GM19035 (cell line): Measurements from ENCODE around the gene COX15.
"Not testable (repeated sequence)": the region's sequence is repeated elsewhere in the genome, so short reads cannot be mapped to it uniquely, and the experiment has no call there.

ENCODE experiments used
- ATAC-seq: cut with Tn5 transposase; IDR thresholded peaks from one replicate; pipeline ENCODE4 v1.9.1; 2021; ENCODE audit not compliant: unreplicated experiment

The COX15 gene

DNA sequence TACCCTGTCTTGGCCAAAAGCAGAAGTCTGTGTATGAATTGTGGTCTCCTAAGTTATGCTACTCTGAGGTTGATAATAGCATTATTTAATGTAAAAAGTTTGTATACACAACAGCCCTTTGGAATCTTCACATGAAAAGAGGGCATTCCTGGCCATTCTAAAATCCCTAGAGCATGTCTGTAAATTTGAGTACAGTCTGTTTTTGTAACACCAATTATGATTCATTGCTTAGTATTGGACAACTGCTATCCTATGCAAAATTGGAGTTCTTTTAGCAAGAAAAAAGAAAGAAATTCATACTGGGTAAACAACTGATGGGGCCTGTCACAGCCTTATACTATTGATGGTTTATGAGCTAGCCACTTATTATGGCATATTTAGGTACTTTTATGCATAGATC lies 10.3 kb upstream of the COX15 start:
- ATAC-seq, result no peak

DNA sequence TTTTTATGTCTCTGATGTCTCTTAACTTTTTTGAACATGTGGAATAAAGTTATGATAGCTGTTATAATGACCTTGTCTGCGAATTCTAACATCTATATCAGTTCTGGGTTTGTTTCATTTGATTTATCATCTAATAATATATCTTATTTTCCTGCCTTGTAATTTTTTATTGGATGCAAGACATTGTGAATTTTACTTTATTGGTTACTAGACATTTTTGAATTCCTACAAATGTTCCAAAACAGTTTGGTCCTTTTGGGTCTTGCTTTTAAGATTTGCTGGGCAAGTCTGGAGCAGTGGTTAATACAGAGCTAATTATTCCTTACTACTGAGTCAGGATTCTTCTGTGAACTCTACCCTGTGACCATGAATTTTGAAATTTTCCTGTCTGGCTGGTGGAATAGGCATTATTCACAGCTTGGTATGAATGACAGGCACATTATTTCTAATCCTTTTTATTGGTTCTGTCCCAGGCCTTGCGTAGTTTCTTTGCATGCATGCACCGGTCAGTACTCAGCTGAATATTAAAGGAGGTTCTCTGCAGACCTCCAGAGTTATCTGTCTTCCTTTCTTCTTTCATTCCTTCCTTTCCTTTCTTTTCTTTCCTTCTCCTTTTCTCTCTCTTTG lies 9.1 kb upstream of the COX15 start:
- ATAC-seq, result no peak

DNA sequence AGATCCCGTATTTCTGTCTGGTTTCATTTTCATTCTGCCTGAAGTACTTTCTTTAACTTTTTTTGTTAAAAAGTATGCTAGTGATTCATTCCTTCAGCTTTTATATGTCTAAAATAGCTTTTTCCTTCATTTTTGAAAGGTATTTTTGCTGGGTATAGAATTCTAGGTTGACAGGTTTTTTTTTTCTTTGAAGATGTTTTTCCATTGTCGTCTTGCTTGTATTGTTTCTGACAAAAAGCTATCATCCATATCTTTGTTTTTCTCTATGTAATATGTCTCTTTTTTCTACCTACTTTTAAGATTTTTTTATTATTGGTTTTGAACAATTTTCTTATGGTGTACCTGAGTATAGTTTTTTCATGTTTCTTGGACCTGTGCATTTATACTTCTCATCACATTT lies 8.3 kb upstream of the COX15 start:
- no peak for ATAC-seq

DNA sequence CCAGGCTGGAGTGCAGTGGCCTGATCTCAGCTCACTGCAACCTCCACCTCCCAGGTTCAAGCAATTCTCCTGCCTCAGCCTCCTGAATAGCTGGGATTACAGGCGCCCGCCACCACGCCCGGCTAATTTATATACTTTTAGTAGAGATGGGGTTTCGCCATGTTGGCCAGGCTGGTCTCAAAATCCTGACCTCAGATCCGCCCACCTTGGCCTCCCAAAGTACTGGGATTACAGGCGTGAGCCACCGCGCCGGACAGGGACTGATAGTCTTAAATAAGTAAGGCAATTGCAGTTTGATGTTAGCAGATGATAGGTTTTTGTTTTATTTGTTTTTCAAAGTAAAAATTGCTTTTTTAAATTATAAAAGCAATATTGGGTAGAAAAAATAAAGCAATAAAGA lies 2.2 kb upstream of the COX15 start:
- not testable (repeated sequence) for ATAC-seq

DNA sequence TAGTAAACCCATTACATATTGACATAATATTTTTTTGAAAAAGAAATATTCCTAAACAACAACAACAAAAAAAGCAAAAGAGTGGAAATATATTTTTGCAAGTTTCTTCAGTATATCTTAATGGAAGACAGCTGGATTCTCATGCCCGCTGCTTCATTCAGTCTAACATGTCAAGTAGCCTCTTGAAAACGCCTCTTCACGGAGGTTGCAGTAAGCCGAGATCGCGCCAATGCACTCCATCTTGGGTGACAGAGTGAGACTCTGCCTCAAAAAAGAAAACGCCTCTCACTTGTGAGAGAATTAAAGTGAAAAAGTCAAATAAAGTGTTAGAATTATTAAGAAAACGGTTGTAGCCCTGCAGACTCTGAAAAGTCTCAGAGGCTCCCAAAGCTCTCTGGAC lies 1.4 kb upstream of the COX15 start:
- ATAC-seq, result no peak

DNA sequence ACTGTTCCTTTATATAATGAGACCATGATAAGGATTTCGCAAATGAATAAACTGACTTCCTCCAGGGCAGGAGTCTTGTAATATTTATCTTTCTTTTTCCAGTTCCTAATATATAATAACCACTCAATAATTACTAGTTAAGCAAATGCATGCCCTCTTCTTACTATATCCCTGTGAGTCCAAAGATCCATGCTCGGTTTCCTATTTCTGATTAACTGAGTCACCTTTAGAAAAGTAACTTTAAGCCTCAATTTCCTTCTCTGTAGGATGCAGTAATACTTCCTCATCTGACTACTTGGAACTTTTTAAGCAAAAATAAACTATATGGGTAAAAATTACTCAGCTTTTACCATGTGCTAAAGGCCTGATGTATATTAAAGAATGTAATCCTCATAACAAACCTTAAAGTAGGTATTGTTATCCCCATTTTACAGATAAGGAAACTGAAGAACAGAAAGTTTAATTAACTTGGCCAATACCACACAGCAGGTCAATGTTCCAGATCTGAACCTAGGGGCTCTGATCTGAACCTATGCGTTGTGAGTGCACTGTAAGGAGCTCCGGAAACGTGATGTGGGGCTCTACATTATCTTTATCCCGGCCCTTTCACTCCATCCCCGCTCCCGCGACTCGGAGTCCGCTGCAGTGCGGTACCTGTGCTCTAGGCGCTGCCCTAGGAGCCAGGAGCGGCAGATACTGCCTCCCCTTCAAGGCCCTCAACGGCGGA lies 458 bp downstream of the COX15 start:
- no peak for ATAC-seq

DNA sequence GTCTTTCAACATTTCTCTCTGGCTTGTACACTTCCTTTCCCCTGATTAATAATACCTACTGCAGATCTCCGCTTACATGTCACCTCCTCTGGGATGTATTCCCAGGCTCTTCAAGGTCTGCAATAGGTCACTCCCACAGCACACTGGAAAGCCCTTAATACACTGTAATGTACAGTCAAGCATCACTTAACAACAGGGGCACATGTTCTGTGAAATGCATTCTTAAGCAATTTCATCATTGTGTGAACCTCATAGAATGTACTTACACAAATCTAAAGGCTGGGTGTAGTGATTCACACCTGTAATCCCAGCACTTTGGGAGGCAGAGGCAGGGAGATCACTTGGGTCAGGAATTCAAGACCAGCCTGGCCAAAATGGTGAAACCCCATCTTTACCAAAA lies 1.9 kb downstream of the COX15 start:
- no peak for ATAC-seq

DNA sequence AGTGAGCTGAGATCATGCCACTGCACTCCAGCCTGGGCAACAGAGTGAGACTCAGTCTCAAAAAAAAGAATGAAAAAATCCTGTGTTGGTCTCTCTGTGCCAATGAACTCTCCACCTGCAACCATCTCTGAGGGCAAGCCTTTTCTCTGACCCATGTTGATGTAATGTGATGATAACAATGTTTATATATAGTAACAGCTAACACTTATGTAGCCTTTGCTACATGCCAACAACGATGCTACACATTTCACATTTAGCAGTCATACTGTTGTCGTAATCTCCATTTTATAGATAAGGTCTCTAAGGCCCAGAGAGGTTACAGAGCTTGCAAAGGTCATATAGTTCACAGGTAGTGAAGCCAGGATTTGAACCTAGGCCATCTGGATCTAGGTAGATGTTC lies 11.5 kb downstream of the COX15 start:
- no peak for ATAC-seq

DNA sequence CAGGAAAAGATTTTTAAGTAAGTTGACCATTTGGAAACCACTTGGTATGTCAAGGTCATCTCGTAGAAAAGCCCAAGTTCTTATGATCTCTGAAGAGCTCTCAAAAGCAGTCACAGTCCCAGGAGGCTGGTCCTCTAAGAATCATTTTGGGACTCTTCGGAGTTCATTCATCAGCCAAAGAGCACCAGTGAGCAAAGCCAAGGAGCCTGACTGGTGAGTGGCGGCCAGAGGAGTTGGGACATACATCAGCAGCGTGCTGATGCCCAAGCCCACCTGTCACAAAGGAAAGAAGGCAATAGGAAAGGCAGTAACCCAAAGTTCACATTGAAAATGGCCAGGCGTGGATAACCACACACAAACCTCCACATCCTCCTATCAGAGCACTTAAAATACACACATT lies 17.5 kb downstream of the COX15 start:
- ATAC-seq, result no peak

DNA sequence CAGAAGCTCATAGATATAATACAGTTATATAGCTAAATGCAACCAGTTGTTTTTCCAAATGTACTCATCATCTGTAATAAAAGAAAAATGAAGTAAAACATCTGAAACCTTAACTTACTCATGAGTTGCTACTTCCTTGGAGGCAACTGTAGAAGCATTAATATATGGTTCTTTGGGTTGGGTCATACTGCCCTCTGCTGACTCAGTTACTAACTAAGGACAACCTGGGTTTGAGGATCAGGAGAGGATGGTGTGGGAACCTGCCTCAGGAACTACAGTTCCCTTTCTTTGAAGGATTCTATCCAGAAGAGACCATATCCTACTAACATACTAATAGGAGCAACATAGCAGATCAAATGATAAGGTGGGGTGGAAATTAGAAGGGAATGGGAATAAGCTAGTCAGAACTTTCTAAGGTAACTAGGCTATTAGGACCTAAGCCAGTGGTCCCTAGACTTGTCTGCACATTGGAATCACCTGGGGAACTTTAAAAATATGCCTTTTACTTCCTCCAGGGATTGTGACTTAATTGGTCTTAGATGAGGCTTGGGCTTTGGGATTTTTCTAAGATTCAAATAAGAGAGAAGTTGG lies 20.7 kb downstream of the COX15 start:
- no peak for ATAC-seq

DNA sequence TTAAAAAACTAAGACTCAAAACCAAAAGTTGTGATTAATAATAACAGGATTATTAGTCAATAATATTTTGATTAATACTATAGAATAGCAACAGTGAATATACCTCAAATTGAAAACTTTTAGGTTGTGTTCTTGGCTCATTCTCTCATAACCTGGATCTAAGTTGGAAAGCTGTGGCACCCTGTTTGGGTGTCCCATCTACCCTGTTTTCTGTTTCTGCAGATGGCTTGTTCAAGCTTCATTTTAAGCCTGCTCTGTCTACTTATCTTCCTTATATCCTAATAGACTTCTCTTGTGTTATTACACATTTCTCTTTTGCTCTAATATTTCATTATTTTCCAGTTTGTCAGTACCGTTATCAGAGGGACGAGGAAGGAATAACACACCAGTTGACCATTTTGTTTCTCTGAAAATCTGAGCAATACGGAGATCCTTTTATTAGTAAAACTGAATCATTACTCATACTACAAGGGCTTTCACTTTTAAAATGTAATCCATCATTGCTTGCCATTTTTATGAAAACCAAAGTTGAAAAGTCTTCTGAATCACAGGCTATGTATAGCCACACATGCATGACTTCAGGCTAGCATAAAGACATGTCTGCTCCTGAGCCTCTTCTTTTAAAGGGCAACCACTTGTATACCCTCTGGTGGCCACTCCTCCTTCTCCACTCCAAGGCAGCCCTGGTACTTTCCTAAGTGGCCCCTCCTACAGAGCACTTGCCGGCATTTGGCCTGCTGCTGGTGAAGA lies 22.3 kb downstream of the COX15 start:
- ATAC-seq, result peak; percentile 59

DNA sequence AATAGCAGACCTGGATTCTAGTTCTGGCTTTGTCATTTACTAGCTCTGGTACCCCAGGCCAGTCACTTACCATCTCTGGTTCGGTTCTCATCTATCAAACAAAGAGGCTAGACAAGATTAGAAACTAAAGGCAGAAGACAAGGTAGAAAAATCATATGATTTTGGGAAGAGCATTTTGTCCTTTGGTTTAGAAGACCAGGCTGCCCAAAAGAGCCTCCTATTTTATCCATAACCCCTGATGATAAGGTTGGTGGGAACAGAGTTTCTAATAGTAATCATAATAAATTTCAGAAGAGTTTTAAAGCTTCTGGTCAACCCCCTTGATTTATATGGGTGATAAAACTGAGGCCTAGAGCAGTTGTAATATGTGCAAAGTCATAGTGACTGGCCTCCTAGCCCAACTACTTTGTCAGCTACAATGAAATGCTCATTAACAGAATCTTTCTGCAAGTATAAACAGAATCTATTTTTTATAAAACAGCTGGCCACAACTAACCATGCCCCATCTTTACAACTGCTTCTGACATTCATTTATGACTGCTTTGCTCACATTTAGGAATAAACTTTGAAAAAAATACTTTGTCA lies 23.4 kb downstream of the COX15 start:
- no peak for ATAC-seq

DNA sequence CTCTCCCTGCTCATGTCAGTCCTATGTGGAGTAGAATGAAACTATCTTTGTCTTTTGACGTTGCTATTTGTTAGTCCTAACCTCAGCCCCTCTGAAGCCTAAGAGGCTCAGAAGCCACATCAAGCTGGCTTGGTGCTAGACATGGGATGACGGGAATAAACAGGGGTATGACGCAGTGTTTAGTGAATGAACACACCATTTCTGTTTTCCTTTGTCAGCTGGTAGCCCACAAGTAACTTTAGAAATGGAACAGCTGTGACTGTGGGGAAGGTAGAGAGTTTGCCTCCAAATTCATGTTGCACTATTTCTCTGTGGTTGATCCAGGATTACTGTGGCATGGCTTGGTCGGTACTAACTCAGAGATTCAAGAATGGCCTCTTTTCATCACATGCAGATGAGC lies 31.3 kb downstream of the COX15 start:
- no peak for ATAC-seq

DNA sequence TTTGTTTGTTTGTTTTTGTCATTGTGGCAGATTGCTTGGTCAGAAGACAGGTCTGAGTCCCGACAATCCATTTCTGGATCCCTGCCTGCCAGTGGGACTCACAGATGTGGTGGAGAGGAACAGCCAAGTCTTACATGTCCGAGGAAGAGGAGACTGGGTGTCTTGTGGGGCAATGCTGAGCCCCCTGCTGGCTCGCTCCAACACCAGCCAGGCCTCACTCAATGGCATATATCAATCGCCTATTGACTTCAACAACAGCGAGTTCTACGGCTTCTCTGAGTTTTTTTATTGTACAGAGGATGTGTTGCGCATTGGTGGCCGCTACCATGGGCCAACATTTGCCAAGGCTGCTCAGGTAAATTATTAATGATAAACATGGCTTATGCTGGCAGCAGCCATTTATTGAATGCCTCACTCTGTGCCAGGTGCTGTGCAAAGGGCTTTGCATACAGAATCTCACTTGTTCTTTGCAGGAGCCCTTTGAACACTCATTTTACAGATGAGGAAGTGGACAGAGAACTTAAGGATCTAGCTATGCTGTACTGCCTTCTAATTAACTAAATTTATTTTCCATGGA lies 33.3 kb downstream of the COX15 start:
- no peak for ATAC-seq

DNA sequence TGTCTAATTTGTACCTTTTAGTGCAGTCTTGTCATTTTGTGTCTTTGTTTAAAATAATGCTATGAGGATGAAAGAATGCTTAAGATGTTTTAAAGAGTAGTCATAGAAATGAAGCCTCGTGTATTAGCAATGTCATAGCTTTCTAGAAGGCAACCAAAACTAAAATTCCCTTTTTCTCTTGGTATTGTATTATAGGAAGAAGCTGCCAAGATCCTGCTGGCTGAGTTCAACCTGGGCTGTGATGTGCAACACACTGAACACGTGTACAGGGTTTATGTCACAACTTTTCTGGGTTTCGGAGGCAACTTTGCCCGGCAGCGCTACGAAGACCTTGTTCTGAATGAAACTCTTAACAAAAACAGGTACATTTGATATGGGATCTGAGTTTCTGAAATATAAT lies 36.2 kb downstream of the COX15 start:
- ATAC-seq, result no peak

DNA sequence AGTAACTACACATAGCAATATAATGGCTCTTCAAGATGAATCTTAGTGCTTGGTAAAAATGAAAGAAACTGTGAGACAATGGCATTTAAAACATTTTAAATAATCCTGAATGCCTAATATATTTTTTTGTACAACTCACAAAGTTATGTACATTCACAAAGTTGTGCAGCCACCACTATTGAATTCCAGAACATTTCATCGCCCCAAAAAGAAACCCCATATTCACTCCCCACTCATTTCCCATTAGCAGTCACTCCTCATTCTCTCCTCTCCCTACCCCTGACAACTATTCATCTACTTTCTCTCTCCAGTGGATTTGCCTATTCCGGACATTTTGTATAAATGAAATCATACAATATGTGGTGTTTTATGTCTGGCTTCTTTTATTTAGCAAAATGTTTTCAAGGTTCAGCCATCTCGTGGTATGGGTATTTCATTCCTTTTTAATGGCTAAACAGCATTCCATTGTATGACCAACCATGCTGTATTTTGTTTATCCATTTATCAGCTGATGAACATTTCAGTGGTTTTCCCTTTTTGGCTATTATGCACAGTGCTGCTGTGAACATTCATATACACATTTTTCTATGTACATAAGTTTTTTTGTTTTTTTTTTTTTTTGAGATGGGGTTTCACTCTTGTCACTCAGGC lies 37.9 kb downstream of the COX15 start:
- no peak for ATAC-seq

DNA sequence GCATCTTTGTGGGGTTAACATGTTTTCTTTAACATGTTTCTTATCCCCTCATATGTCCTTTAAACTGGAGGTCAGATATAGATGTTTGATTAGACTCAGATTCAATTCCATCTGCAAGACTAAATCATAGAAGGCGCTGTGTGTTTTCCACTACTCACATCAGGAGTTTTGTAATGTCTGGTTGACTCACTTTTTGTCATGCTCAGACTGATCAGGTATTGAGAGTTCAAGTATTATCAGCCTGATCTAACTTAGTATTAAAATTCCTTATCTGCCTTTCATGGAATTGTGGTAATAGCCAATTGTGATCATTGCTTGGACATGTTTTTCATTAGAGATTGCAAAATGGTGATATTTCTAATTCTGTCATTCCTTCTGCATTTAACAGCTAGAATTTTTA lies 42.5 kb downstream of the COX15 start:
- no peak for ATAC-seq

DNA sequence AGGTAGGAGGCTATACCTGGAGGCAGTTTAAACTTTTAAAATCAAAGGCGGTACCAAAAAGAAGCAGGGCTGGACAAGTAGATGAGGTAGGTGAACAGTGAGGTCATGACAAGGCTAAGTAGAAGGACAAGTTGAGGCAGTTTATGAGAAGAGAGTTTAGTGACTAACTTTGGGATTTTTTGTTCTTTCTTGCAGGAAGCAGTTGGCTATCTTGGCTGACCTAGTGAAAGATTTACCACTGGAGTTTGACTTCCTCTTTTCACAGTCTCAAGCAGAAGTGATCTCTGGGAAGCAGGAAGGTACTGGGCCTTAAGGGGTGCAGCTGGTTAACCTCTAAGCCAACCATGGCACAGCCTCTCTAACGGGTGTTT lies 46.3 kb downstream of the COX15 start:
- ATAC-seq, result no peak

DNA sequence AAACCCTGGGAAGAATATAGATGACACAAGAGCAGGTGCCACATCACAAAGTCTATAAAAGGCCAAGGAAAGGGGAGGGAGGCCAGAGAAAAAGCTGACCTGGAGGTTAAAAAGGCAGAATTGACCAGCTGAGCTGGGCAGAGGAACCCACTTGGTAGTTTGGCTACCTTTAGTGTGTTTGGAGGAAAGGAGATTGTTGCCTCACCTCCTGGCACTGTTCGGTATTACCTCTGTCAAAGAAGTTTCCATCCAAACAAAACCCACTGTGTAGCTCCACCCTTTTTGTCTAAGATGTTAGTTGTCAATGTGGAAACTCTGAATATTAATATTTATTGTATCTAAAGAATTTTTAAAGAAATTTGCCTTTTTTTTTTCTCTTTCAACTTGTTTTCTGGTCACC lies 49.2 kb downstream of the COX15 start:
- no peak for ATAC-seq
